Right cardiac atrium (tissue), 5 donors: ENCODE data around the gene NPNT. TPM values are rescaled to one million over a fixed set of nuclear protein-coding genes. Genes with fewer than 3 reads are reported as not detected.

Experiments
- ATAC-seq, 2 donors: fragments of 200-7000 bp; cut with Tn5 transposase; one replicate each; pipeline versions ENCODE4 v1.8.0 to v1.9.1; 2020; ENCODE audit warnings: moderate library complexity in 2 of 2, mild to moderate bottlenecking in 1 of 2
- DNase-seq, 3 donors: peaks; one replicate each; pipeline ENCODE4 v3.0.0-alpha.2; 2020
- H3K27ac ChIP-seq: one replicate; pipeline ENCODE4 v1.5.1; 2013; ENCODE audit warnings: mild to moderate bottlenecking, low read length, control low read depth, moderate library complexity
- H3K27me3 ChIP-seq: one replicate; pipeline ENCODE4 v1.6.1; 2013; ENCODE audit not compliant: control insufficient read depth, insufficient read depth
- H3K4me1 ChIP-seq: one replicate; pipeline ENCODE4 v1.6.1; 2013; ENCODE audit warnings: low read length; ENCODE audit not compliant: control insufficient read depth, insufficient read depth
- H3K4me3 ChIP-seq: one replicate; pipeline ENCODE4 v1.5.1; 2013; ENCODE audit warnings: low read length, control low read depth
- H3K9me3 ChIP-seq: one replicate; pipeline ENCODE4 v1.6.1; 2013; ENCODE audit warnings: low read length; ENCODE audit not compliant: control insufficient read depth
- WGBS: extraction: QIAGEN DNeasy Blood & Tissue Kit; methylation state at CpG from one replicate; pipeline ENCODE4 v1.1.7; 2013; 5-methylcytosine and 5-hydroxymethylcytosine counted together
- intact Hi-C, 4 donors: fragments of 100-400 bp; cut with DNase I; formaldehyde crosslinking; loops; one replicate each; pipeline versions ENCODE4 v1.11.0 to v1.14.0; 2022 to 2023
- polyA plus RNA-seq: library from polyadenylated mRNA; stranded (reverse); fragments of 200-250 nt; gene quantifications from one replicate; pipeline ENCODE4 v1.2.3, GENCODE V29; 2013
- total RNA-seq, 4 donors: library from RNA; stranded (reverse); fragmentation: NEBNext Ultra II Directional; extraction: Animal tissue kit (Norgen Biotek cat#: 25700); gene quantifications; one replicate each; pipeline ENCODE4 v1.2.1, GENCODE V29; 2021
- donor health status: healthy with polysubstance abuse.
- donor health status: DM: no; HTN: yes; CAD: no.
- donor health status: DM: no; HTN: no; CAD: no.
- donor health status: DM: no; HTN: yes; CAD: no; lungs with severe emphysema.
- donor health status: DM: yes; HTN: yes; CAD: no.

The NPNT gene
- total and polyA plus RNA-seq, 5 donors = 1.4 to 5.5 (median 4.4) TPM

DNA sequence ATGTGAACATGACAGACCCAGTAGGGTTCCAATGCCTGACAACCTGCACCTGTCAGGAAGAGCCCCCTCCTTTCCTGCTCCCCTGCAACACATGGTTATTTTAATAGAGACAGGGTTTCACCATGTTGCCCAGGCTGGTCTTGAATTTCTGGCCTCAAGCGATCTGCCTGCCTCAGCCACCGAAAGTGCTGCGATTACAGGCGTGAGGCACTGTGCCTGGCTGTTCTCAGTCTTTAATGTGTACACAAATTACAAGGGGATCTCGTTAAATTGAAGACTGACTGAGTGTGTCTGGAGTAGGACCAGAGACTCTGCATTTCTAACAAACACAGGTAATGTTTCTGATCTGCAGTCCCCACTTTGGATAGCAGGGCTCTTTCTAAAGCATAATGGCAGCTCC, 55.4 kb downstream of the NPNT start:
- intact Hi-C loops = no loop called here
- H3K27ac ChIP-seq = no peak overlapping the region
- no peaks in the 10 kb centered on the region for H3K27me3 ChIP-seq
- WGBS = 89% methylated on average over 5 of the region's 5 CpGs
- no peaks in the 10 kb centered on the region for H3K9me3 ChIP-seq
- no peaks in the 10 kb centered on the region for H3K4me1 ChIP-seq
- no peak overlapping the region for H3K4me3 ChIP-seq
- ATAC-seq = no peak
- DNase-seq = no peak

GRCh38 chr4:105951198-105951597, 55.9 kb downstream of the NPNT start:
- H3K27ac ChIP-seq = no peak overlapping the region
- H3K4me1 ChIP-seq = no peaks in the 10 kb centered on the region
- H3K27me3 ChIP-seq = no peaks in the 10 kb centered on the region
- DNase-seq (no peak), ATAC-seq (no peak)
- no peak overlapping the region for H3K4me3 ChIP-seq
- H3K9me3 ChIP-seq = no peaks in the 10 kb centered on the region
- intact Hi-C loops = no loop called here
- WGBS = 61% methylated on average over 3 of the region's 3 CpGs

DNA sequence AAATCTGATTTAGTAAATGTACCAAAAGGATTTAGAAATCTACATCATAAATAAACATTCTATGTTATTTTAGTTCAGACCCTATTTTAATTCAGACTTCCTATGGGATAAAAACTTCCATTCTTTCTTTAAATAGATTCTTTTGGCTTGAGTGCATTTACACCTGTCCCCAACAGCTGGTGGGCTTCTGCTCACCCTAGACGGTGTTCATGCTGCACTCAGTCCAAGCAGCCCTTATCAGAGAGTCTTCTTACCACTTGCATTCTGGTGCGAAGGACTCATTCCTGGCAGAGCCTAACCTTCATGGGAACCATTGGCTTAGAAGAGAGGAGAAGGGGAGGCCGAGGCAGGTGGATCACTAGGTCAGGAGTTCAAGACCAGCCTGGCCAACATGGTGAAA, 57.3 kb downstream of the NPNT start:
- no peaks in the 10 kb centered on the region for H3K4me1 ChIP-seq
- ATAC-seq = no peak
- no peak for DNase-seq
- no peaks in the 10 kb centered on the region for H3K27me3 ChIP-seq
- WGBS = 70% methylated on average over 3 of the region's 3 CpGs
- H3K9me3 ChIP-seq = no peaks in the 10 kb centered on the region
- H3K27ac ChIP-seq = no peak overlapping the region
- intact Hi-C loops = no loop called here
- H3K4me3 ChIP-seq = no peak overlapping the region

DNA sequence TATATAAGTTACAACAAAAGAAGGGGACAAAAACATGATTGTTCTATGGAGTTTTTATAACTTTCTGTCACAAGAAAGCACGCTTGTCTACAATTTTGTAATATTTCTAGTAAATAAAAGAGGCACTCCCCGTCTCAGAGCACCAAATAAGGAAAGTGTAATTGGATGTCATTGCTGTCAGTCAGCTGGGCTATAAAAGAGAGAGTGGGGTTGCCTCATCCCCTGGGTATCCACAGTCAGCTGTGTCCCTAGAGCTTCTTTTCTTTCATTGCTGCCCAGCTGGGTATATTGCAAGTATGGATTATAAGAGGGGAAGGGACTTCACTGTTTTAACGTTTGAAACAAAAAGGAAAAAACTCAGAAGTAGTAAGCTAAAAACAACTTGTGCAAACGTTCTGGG, 61.3 kb downstream of the NPNT start:
- Histone ChIP-seq H3K4me1 (no peaks in the 10 kb centered on the region), H3K4me3 (no peak overlapping the region), H3K27ac (no peak overlapping the region), H3K27me3 (no peaks in the 10 kb centered on the region), H3K9me3 (no peaks in the 10 kb centered on the region)
- intact Hi-C loops = no loop called here
- DNase-seq (no peak), ATAC-seq (no peak)
- 46% methylated on average over 4 of the region's 4 CpGs for WGBS

DNA sequence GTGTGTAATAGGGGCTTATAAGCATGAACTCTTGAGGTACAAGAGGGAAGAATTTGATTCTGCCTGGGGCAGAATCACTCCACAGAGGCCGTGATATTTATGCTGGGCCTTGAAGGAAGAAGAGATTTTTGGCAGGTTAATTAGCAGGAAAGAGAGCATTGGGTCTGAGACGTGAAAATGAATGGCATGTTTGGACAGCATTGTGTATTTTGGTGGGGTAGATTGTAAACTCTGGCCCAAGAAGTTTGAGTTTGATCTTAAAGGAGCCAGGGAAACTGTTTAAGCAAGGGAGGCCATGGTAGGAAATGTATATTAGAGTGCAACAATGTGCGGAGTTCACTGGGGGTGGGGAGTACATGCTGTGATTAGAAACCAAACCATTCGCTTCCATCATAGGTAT, 62.4 kb downstream of the NPNT start:
- Histone ChIP-seq H3K4me3 (no peak overlapping the region), H3K9me3 (no peaks in the 10 kb centered on the region), H3K27ac (no peak overlapping the region), H3K27me3 (no peaks in the 10 kb centered on the region), H3K4me1 (no peaks in the 10 kb centered on the region)
- ATAC-seq (no peak), DNase-seq (no peak)
- intact Hi-C loops = no loop called here
- 86% methylated on average over 4 of the region's 4 CpGs for WGBS

GRCh38 chr4:105963461-105964400, 68.5 kb downstream of the NPNT start:
- 81% methylated on average over 3 of the region's 3 CpGs for WGBS
- DNase-seq (no peak), ATAC-seq (no peak)
- H3K27ac ChIP-seq = no peak overlapping the region
- no peaks in the 10 kb centered on the region for H3K27me3 ChIP-seq
- no peak overlapping the region for H3K4me3 ChIP-seq
- intact Hi-C loops = no loop called here
- H3K4me1 ChIP-seq = peaks cover 4% of the 10 kb centered on the region
- H3K9me3 ChIP-seq = no peaks in the 10 kb centered on the region

- 55% methylated on average over 6 of the region's 6 CpGs for WGBS
- Histone ChIP-seq H3K27me3 (no peaks in the 10 kb centered on the region), H3K27ac (no peak overlapping the region), H3K9me3 (no peaks in the 10 kb centered on the region), H3K4me1 (peaks cover 4% of the 10 kb centered on the region), H3K4me3 (no peak overlapping the region)
- intact Hi-C loops = no loop called here
- DNase-seq = no peak
- no peak for ATAC-seq
These were observed 70.0 kb downstream of the NPNT start for GRCh38 chr4:105965183-105965800.

GRCh38 chr4:105966051-105966450, 70.8 kb downstream of the NPNT start:
- ATAC-seq (no peak), DNase-seq (no peak)
- H3K4me1 ChIP-seq = peaks cover 4% of the 10 kb centered on the region
- H3K27ac ChIP-seq = no peak overlapping the region
- no peaks in the 10 kb centered on the region for H3K27me3 ChIP-seq
- H3K9me3 ChIP-seq = no peaks in the 10 kb centered on the region
- no peak overlapping the region for H3K4me3 ChIP-seq
- intact Hi-C loops = no loop called here

GRCh38 chr4:105967058-105967658, 71.9 kb downstream of the NPNT start:
- 38% methylated on average over 10 of the region's 10 CpGs for WGBS
- no peaks in the 10 kb centered on the region for H3K9me3 ChIP-seq
- peaks cover 4% of the 10 kb centered on the region for H3K4me1 ChIP-seq
- DNase-seq (no peak), ATAC-seq (peak in 1 of 2 donors; percentile 31)
- no peaks in the 10 kb centered on the region for H3K27me3 ChIP-seq
- intact Hi-C loops = no loop called here
- no peak overlapping the region for H3K27ac ChIP-seq
- H3K4me3 ChIP-seq = no peak overlapping the region

DNA sequence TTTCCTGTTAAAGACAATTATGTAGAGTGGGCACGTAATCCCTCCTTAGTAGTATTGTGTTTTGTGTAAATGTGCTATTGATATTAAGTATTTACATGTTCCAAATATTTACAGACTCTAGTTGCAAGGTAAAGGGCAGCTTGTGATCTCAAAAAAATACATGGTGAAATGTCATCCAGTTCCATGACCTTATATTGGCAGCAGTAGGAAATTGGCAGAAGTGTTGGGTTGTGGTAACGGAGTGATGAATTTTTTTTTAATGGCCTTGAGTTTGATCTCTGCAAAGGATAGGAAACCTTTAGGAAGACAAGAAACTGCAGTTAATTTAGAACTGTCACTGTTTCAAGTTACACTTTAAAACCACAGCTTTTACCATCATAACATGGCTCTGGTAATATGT, 74.3 kb downstream of the NPNT start:
- DNase-seq (no peak), ATAC-seq (no peak)
- 73% methylated on average over 2 of the region's 2 CpGs for WGBS

DNA sequence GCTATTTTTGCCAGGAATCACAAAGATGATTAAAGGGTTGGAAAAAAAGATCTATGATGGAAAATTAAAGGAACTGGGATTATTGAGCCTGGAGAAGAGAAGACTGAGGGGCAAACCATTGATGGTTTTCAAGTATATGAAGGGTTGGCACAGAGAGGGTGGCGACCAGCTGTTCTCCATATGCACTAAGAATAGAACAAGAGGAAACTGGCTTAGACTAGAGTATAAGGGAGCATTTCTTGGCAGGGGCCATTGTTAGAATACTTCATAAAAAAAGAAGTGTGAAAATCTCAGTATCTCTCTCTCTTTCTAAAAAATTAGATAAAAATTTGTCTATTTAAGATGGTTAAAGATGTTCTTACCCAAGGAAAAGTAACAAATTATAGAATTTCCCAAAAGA, 75.1 kb downstream of the NPNT start:
- DNase-seq = no peak
- ATAC-seq = no peak
- intact Hi-C loops = no loop called here
- no peak overlapping the region for H3K27ac ChIP-seq
- 78% methylated on average over 1 of the region's 1 CpG for WGBS
- H3K9me3 ChIP-seq = no peaks in the 10 kb centered on the region
- H3K4me1 ChIP-seq = peaks cover 2% of the 10 kb centered on the region
- no peaks in the 10 kb centered on the region for H3K27me3 ChIP-seq
- no peak overlapping the region for H3K4me3 ChIP-seq

More for the DNA sequence above, 74.3 kb downstream of the NPNT start:
- no peaks in the 10 kb centered on the region for H3K27me3 ChIP-seq
- H3K4me3 ChIP-seq = no peak overlapping the region
- peaks cover 2% of the 10 kb centered on the region for H3K4me1 ChIP-seq
- H3K9me3 ChIP-seq = no peaks in the 10 kb centered on the region
- intact Hi-C loops = no loop called here
- no peak overlapping the region for H3K27ac ChIP-seq
